Chondrocyte (in vitro differentiated cells): Measurements from ENCODE around the gene CABP7. TPM values are rescaled to one million over a fixed set of nuclear protein-coding genes. Genes with fewer than 3 reads are reported as not detected.

Experiments used
- DNase-seq: peaks from one replicate; pipeline ENCODE4 v3.0.0; 2021; ENCODE audit warnings: mixed read lengths, low spot score
- H3K27ac Mint-ChIP-seq: one replicate; pipeline ENCODE4 v1.8.0; 2021; ENCODE audit warnings: mild to moderate bottlenecking, moderate library complexity, mixed read lengths; ENCODE audit not compliant: unreplicated experiment
- H3K27me3 Mint-ChIP-seq: 2 replicates; pipeline ENCODE4 v1.8.0; 2021; ENCODE audit warnings: low read depth, mixed read lengths
- H3K36me3 Mint-ChIP-seq: 2 replicates; pipeline ENCODE4 v1.8.0; 2021; ENCODE audit warnings: low read depth, mixed read lengths
- H3K4me1 Mint-ChIP-seq: 2 replicates; pipeline ENCODE4 v1.8.0; 2021; ENCODE audit warnings: low read depth, mild to moderate bottlenecking, mixed read lengths
- H3K4me3 Mint-ChIP-seq: one replicate; pipeline ENCODE4 v1.8.0; 2021; ENCODE audit warnings: mild to moderate bottlenecking, moderate library complexity, mixed read lengths; ENCODE audit not compliant: unreplicated experiment
- H3K9me3 Mint-ChIP-seq: 2 replicates; pipeline ENCODE4 v1.8.0; 2021; ENCODE audit warnings: low read depth, mixed read lengths
- CTCF ChIP-seq: fragments of 200-600 bp; sonication (generic); IDR thresholded peaks from 2 replicates; pipeline ENCODE4 v1.5.0; 2021; ENCODE audit warnings: antibody characterized with exemption, mild to moderate bottlenecking, moderate library complexity
- total RNA-seq: library from RNA; stranded (reverse); gene quantifications from 3 replicates; pipeline ENCODE4 v1.2.1, GENCODE V29; 2021

The CABP7 gene
- total RNA-seq, 1 donor from 2014 or later: not detected

DNA sequence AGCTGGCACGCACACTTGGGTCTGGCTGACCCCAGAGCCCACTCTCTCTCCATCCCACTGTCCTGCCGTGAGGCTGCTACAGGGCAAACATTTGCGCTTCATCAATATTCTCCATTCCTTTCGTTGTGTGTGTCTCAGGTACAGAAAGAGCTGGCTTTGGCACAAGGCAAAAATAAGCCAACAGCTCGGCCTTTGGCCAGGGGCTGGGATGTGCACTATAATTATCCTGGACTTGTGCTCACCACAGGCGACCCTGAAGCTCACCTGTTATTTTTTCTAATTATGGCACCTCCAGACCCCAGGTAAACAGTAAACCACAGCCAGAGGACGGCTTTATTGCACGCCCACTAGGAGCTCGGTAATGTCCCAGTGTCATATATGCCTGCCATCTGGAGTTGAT, 36.1 kb downstream of the CABP7 start:
- no peak overlapping the region for H3K4me3 Mint-ChIP-seq

DNA sequence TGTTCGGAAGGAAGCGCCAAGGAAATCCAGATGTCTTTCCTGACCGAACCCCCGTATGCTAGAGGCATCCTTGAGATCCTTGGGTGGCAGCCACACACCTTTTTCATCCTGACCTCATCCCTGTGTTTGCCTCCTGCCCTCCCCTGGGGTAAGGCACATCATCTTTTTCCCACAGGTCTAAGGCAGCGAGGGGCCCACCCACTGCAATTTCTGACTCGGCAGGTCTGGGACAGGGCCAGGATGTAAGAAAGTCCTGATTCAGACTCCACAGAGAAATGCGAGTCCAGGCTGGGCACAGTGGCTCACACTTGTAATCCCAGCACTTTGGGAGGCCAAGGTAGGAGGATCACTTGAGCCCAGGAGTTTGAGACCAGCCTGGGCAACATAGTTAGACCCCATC, 36.5 kb downstream of the CABP7 start:
- Mint-ChIP-seq H3K9me3 (no peaks in the 10 kb centered on the region), H3K27me3 (no peaks in the 10 kb centered on the region), H3K4me3 (no peak overlapping the region), H3K27ac (no peak overlapping the region), H3K4me1 (peaks cover 8% of the 10 kb centered on the region), H3K36me3 (no peaks in the 10 kb centered on the region)
- no peak for DNase-seq
- no peak for TF ChIP-seq CTCF

More for the DNA sequence above, 36.1 kb downstream of the CABP7 start:
- H3K27ac Mint-ChIP-seq: no peak overlapping the region
- no peak for DNase-seq
- H3K4me1 Mint-ChIP-seq: peaks cover 8% of the 10 kb centered on the region
- no peak for TF ChIP-seq CTCF
- no peaks in the 10 kb centered on the region for H3K36me3 Mint-ChIP-seq
- H3K9me3 Mint-ChIP-seq: no peaks in the 10 kb centered on the region
- H3K27me3 Mint-ChIP-seq: no peaks in the 10 kb centered on the region

- Mint-ChIP-seq H3K36me3 (no peaks in the 10 kb centered on the region), H3K27ac (no peak overlapping the region), H3K4me3 (no peak overlapping the region), H3K9me3 (no peaks in the 10 kb centered on the region), H3K4me1 (peaks cover 8% of the 10 kb centered on the region), H3K27me3 (no peaks in the 10 kb centered on the region)
- no peak for DNase-seq
- TF ChIP-seq CTCF: no peak
Observed at GRCh38 chr22:29757096-29757495, 37.3 kb downstream of the CABP7 start.

DNA sequence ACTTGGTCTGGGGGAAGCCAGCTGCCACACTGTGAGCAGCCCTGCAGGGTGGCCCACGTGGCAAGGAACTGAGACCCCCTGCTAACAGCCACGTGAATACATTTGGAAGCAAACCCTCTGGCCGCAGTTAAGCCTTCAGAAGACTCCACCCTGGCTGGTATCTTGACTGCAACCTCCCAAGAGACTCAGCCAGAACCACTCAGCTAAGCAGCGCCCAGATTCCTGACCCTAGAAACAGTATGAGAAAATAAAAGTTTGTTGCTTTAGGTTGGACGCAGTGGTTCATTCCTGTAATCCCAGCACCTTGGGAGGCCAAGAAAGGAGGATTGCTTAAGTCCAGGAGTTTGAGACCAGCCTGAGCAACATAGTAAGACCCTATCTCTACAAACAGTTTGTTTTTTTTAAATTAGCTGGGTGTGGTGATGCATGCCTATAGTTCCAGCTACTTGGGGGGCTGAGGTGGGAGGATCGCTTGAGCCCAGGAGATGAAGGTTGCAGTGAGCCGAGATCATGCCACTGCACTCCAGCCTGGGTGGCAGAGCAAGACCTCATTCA, 38.3 kb downstream of the CABP7 start:
- Mint-ChIP-seq H3K36me3 (no peaks in the 10 kb centered on the region), H3K4me3 (no peak overlapping the region), H3K4me1 (peaks cover 8% of the 10 kb centered on the region), H3K27me3 (no peaks in the 10 kb centered on the region), H3K9me3 (no peaks in the 10 kb centered on the region), H3K27ac (no peak overlapping the region)
- no peak for TF ChIP-seq CTCF
- DNase-seq: no peak

DNA sequence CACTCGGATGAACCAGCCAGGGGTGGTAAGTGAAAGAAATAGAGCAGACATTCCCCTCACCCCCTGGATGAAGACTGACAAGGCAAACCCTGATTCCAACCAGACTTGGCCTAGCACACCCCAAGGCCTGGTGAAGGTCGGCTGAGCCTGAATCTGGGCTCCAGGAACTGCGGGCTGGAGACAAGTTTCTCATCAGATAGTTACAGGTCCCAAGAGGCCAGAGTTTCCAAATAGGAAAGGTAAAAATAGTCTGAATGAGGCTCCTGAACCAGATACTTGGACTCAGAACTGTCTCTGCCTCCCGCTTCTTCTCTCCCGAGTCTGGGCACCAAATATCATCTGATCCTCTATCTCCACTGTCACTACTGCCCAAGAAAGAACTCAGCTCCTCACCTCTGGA, 39.2 kb downstream of the CABP7 start:
- H3K9me3 Mint-ChIP-seq: no peaks in the 10 kb centered on the region
- no peak for DNase-seq
- H3K4me1 Mint-ChIP-seq: peaks cover 8% of the 10 kb centered on the region
- no peak overlapping the region for H3K27ac Mint-ChIP-seq
- no peaks in the 10 kb centered on the region for H3K27me3 Mint-ChIP-seq
- H3K36me3 Mint-ChIP-seq: no peaks in the 10 kb centered on the region
- H3K4me3 Mint-ChIP-seq: no peak overlapping the region
- no peak for TF ChIP-seq CTCF
